Measurements from ENCODE around the gene NLK. TPM values are rescaled to one million over a fixed set of nuclear protein-coding genes. Genes with fewer than 3 reads are reported as not detected.
A peak's percentile ranks its signal among the peaks of the same experiment; 100 is the strongest.

Gene NLK
- total and polyA plus RNA-seq, 5 donors from 2014 or later, result 1.7 to 16.0 (median 1.9) TPM

DNA sequence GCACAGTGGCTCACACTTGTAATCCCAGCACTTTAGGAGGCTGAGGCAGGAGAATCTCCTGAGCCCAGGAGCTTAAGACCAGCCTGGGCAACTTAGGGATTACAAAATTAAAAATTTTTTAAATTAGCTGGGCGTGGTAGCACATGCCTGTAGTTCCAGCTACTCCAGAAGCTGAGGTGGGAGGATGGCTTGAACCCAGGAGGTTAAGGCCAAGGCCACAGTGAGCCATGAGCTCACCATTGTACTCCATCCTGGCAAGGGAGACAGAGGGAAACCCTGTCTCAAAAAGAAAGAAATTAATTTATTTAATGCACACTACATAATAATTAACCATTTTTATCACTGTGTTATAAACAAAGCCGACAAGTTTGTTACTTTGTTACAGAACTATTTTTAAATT is 145.5 kb downstream of the NLK start:
- Histone ChIP-seq H3K4me1 (ENCODE audit: control insufficient read depth, insufficient read depth, low read length, poor library complexity, severe bottlenecking) (no peaks in the 10 kb centered on the region), H3K9me3 (ENCODE audit: control insufficient read depth in 2 of 2, low read length in 2 of 2) (no peaks in the 10 kb centered on the region), H3K27ac (ENCODE audit: insufficient read depth, low read length, poor library complexity, severe bottlenecking) (no peak overlapping the region), H3K27me3 (ENCODE audit: control insufficient read depth, insufficient read depth, low read length) (no peaks in the 10 kb centered on the region), H3K36me3 (ENCODE audit: control insufficient read depth, insufficient read depth, low read length) (peaks cover 20% of the 10 kb centered on the region), H3K4me3 (ENCODE audit: low read depth, low read length) (no peak overlapping the region)
- peaks cover 0 to 4% (median 1%) of the 10 kb centered on the region in 4 donors for H3K4me1 Mint-ChIP-seq
- peaks cover 46% of the 10 kb centered on the region for H3K36me3 Mint-ChIP-seq
- no peaks in the 10 kb centered on the region for H3K9me3 Mint-ChIP-seq
- no peaks in the 10 kb centered on the region for H3K27me3 Mint-ChIP-seq
- H3K4me3 Mint-ChIP-seq, result no peak overlapping the region
- DNase-seq (no peak), ATAC-seq (ENCODE audit: low read depth in 2 of 2) (no peak)
- H3K27ac Mint-ChIP-seq, result no peak overlapping the region

DNA sequence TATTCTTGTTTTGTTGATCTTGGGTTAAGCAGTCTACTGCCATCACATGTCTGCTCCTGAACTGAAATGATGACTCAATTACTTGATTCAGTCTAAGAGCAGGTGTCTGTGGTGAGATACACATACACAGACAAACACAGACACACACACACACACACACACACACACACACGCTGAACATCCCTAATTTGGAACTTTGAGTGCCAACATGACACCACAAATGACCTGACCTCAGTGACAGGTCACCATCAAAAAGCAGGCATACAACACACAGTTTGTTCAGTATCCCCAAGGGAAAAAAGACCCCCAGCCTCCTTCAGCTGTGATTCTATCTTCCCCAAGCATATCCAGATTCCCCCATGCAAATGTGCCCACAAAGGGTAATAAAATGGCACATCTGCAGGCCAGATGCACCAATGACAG is 146.4 kb downstream of the NLK start:
- Mint-ChIP-seq H3K27ac (peak overlapping the region in 1 of 3 donors; percentile 34), H3K36me3 (peaks cover 49% of the 10 kb centered on the region), H3K27me3 (no peaks in the 10 kb centered on the region), H3K4me3 (no peak overlapping the region), H3K9me3 (no peaks in the 10 kb centered on the region), H3K4me1 (peaks cover 0 to 6% (median 2%) of the 10 kb centered on the region in 4 donors)
- H3K36me3 ChIP-seq (ENCODE audit: control insufficient read depth, insufficient read depth, low read length), result peaks cover 23% of the 10 kb centered on the region
- no peak for DNase-seq
- no peak for ATAC-seq (ENCODE audit: low read depth in 2 of 2)
- no peak overlapping the region for H3K27ac ChIP-seq (ENCODE audit: insufficient read depth, low read length, poor library complexity, severe bottlenecking)
- no peaks in the 10 kb centered on the region for H3K27me3 ChIP-seq (ENCODE audit: control insufficient read depth, insufficient read depth, low read length)
- H3K4me1 ChIP-seq (ENCODE audit: control insufficient read depth, insufficient read depth, low read length, poor library complexity, severe bottlenecking), result no peaks in the 10 kb centered on the region
- H3K4me3 ChIP-seq (ENCODE audit: low read depth, low read length), result no peak overlapping the region
- no peaks in the 10 kb centered on the region for H3K9me3 ChIP-seq (ENCODE audit: control insufficient read depth in 2 of 2, low read length in 2 of 2)

DNA sequence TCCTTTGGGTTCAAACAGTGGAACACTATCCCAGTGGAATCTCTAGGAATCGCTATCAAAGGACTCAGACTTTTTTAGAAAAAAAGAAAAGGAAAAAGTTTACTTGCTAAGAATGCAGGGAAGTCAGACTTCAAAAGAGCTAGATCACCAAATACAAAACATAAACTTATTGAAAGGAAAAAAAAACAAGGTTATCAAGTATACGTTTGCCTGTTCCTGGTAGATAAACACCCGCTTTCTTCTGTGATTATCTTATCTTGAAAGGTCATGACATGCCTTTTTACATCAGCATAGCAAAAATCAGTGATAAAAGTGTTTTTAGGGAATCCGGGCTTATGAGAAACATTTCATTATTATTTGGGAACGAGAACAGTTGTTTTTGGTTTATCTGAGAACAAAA is 147.2 kb downstream of the NLK start:
- Histone ChIP-seq H3K4me3 (ENCODE audit: low read depth, low read length) (no peak overlapping the region), H3K27me3 (ENCODE audit: control insufficient read depth, insufficient read depth, low read length) (no peaks in the 10 kb centered on the region), H3K36me3 (ENCODE audit: control insufficient read depth, insufficient read depth, low read length) (peaks cover 26% of the 10 kb centered on the region), H3K27ac (ENCODE audit: insufficient read depth, low read length, poor library complexity, severe bottlenecking) (no peak overlapping the region), H3K9me3 (ENCODE audit: control insufficient read depth in 2 of 2, low read length in 2 of 2) (no peaks in the 10 kb centered on the region), H3K4me1 (ENCODE audit: control insufficient read depth, insufficient read depth, low read length, poor library complexity, severe bottlenecking) (no peaks in the 10 kb centered on the region)
- ATAC-seq (ENCODE audit: low read depth in 2 of 2) (no peak), DNase-seq (no peak)
- Mint-ChIP-seq H3K4me1 (peaks cover 0 to 6% (median 3%) of the 10 kb centered on the region in 4 donors), H3K27ac (no peak overlapping the region), H3K36me3 (peaks cover 49% of the 10 kb centered on the region), H3K27me3 (no peaks in the 10 kb centered on the region), H3K4me3 (no peak overlapping the region), H3K9me3 (no peaks in the 10 kb centered on the region)

DNA sequence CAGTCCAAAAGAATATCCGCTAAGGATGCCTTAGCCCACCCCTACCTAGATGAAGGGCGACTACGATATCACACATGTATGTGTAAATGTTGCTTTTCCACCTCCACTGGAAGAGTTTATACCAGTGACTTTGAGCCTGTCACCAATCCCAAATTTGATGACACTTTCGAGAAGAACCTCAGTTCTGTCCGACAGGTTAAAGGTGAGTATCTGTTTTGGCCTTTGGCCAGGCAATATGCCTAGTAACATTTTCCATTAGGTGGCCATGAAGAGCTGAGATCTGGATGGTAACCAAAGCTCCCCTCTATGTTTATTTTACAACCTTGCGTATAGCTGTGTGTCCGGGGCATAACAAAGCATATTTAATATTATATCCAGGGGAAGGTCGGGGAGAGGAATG is 148.5 kb downstream of the NLK start:
- H3K9me3 ChIP-seq (ENCODE audit: control insufficient read depth in 2 of 2, low read length in 2 of 2), result no peaks in the 10 kb centered on the region
- no peaks in the 10 kb centered on the region for H3K27me3 Mint-ChIP-seq
- no peak overlapping the region for H3K27ac Mint-ChIP-seq
- H3K4me1 Mint-ChIP-seq, result peaks cover 0 to 6% (median 3%) of the 10 kb centered on the region in 4 donors
- H3K27me3 ChIP-seq (ENCODE audit: control insufficient read depth, insufficient read depth, low read length), result no peaks in the 10 kb centered on the region
- no peak for ATAC-seq (ENCODE audit: low read depth in 2 of 2)
- no peak overlapping the region for H3K4me3 ChIP-seq (ENCODE audit: low read depth, low read length)
- no peaks in the 10 kb centered on the region for H3K9me3 Mint-ChIP-seq
- H3K4me3 Mint-ChIP-seq, result no peak overlapping the region
- peaks cover 39% of the 10 kb centered on the region for H3K36me3 Mint-ChIP-seq
- no peak for DNase-seq
- H3K36me3 ChIP-seq (ENCODE audit: control insufficient read depth, insufficient read depth, low read length), result peaks cover 15% of the 10 kb centered on the region
- no peak overlapping the region for H3K27ac ChIP-seq (ENCODE audit: insufficient read depth, low read length, poor library complexity, severe bottlenecking)
- no peaks in the 10 kb centered on the region for H3K4me1 ChIP-seq (ENCODE audit: control insufficient read depth, insufficient read depth, low read length, poor library complexity, severe bottlenecking)

DNA sequence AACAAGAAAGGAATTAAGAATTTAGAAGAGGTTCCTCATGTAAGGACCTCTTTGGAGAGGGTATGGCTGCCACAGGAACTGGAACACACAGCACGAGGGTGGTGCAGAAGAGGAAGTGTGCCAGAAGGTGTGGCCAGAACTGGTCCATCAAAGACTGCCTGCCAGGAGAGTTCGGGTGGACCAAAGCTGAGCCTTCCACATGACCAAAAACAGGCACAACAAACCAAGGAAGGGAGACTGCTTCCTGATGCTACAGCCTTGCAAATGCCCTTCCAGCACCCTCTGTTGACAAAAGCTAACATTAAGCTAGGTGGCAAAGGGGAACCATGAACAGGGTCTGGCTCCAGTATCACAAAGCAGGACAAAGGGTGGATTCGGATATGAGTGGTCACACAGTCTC is 150.8 kb downstream of the NLK start:
- Mint-ChIP-seq H3K4me3 (no peak overlapping the region), H3K36me3 (peaks cover 36% of the 10 kb centered on the region), H3K27ac (no peak overlapping the region), H3K9me3 (no peaks in the 10 kb centered on the region), H3K27me3 (no peaks in the 10 kb centered on the region), H3K4me1 (peaks cover 0 to 13% (median 3%) of the 10 kb centered on the region in 4 donors)
- no peak for ATAC-seq (ENCODE audit: low read depth in 2 of 2)
- Histone ChIP-seq H3K36me3 (ENCODE audit: control insufficient read depth, insufficient read depth, low read length) (peaks cover 14% of the 10 kb centered on the region), H3K9me3 (ENCODE audit: control insufficient read depth in 2 of 2, low read length in 2 of 2) (no peaks in the 10 kb centered on the region), H3K27me3 (ENCODE audit: control insufficient read depth, insufficient read depth, low read length) (no peaks in the 10 kb centered on the region), H3K27ac (ENCODE audit: insufficient read depth, low read length, poor library complexity, severe bottlenecking) (no peak overlapping the region), H3K4me3 (ENCODE audit: low read depth, low read length) (no peak overlapping the region), H3K4me1 (ENCODE audit: control insufficient read depth, insufficient read depth, low read length, poor library complexity, severe bottlenecking) (no peaks in the 10 kb centered on the region)
- no peak for DNase-seq

DNA sequence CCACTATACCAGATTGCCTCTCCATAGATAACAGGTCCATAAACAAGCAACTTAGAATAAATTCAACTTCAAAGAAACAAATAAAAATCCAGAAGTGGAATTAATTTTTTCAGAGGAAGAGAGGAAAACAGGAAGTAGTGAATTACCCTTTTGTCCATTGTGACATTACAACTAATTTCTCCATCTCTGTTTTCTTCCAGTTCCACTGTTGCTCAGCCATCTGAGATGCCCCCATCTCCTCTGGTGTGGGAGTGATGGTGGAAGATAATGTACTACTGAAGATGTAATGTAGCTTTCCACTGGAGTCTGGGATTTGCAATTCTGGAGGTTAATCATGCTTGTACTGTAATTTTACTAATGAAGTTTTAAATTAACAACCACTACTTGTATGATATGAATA is 151.9 kb downstream of the NLK start:
- peaks cover 0 to 17% (median 3%) of the 10 kb centered on the region in 4 donors for H3K4me1 Mint-ChIP-seq
- no peak overlapping the region for H3K4me3 Mint-ChIP-seq
- Histone ChIP-seq H3K9me3 (ENCODE audit: control insufficient read depth in 2 of 2, low read length in 2 of 2) (no peaks in the 10 kb centered on the region), H3K27ac (ENCODE audit: insufficient read depth, low read length, poor library complexity, severe bottlenecking) (no peak overlapping the region), H3K27me3 (ENCODE audit: control insufficient read depth, insufficient read depth, low read length) (no peaks in the 10 kb centered on the region), H3K4me1 (ENCODE audit: control insufficient read depth, insufficient read depth, low read length, poor library complexity, severe bottlenecking) (no peaks in the 10 kb centered on the region), H3K4me3 (ENCODE audit: low read depth, low read length) (no peak overlapping the region), H3K36me3 (ENCODE audit: control insufficient read depth, insufficient read depth, low read length) (peaks cover 14% of the 10 kb centered on the region)
- peaks cover 34% of the 10 kb centered on the region for H3K36me3 Mint-ChIP-seq
- DNase-seq (no peak), ATAC-seq (ENCODE audit: low read depth in 2 of 2) (no peak)
- H3K9me3 Mint-ChIP-seq, result no peaks in the 10 kb centered on the region
- H3K27ac Mint-ChIP-seq, result no peak overlapping the region
- no peaks in the 10 kb centered on the region for H3K27me3 Mint-ChIP-seq

DNA sequence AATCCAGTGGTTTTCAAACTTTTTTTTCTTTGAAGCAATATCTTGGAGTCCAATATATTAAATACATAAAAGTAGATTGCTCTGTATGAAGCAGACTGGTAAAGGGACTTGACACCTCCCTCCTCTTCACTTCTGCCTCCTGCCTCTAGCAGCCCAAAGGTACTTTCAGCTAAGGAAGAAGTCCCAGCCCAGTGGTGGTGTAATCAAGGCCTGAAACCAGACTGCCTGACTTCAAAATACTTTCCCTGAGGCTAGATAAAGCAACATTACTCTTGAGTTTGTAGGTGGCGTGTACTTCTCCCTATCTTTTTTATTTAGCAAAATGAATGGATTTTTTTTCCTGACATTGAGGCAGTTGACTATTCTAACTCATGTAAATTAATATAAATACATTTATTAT is 154.2 kb downstream of the NLK start:
- Mint-ChIP-seq H3K36me3 (peaks cover 30% of the 10 kb centered on the region), H3K9me3 (no peaks in the 10 kb centered on the region), H3K27ac (peak overlapping the region in 1 of 3 donors; percentile 82), H3K27me3 (no peaks in the 10 kb centered on the region), H3K4me1 (peaks cover 0 to 17% (median 3%) of the 10 kb centered on the region in 4 donors), H3K4me3 (no peak overlapping the region)
- H3K4me3 ChIP-seq (ENCODE audit: low read depth, low read length), result no peak overlapping the region
- H3K27ac ChIP-seq (ENCODE audit: insufficient read depth, low read length, poor library complexity, severe bottlenecking), result no peak overlapping the region
- H3K36me3 ChIP-seq (ENCODE audit: control insufficient read depth, insufficient read depth, low read length), result peaks cover 14% of the 10 kb centered on the region
- ATAC-seq (ENCODE audit: low read depth in 2 of 2) (no peak), DNase-seq (no peak)
- H3K4me1 ChIP-seq (ENCODE audit: control insufficient read depth, insufficient read depth, low read length, poor library complexity, severe bottlenecking), result no peaks in the 10 kb centered on the region
- H3K9me3 ChIP-seq (ENCODE audit: control insufficient read depth in 2 of 2, low read length in 2 of 2), result no peaks in the 10 kb centered on the region
- H3K27me3 ChIP-seq (ENCODE audit: control insufficient read depth, insufficient read depth, low read length), result no peaks in the 10 kb centered on the region

DNA sequence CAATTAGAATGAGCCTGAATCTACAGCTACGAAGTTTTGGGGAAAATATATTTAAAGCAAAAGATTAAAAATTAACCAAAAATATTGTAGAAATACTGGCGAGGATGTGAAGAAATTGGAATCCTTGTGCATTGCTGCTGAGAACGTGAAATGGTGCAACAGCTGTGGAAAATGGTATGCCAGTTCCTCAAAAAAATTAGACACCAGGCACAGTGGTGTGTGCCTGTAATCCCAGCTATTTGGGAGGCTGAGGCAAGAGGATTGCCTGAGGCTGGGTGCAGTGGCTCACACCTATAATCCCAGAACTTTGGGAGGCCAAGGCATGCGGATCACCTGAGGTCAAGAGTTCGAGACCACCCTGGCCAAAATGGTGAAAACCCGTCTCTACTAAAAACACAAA is 156.6 kb downstream of the NLK start:
- DNase-seq, result no peak

More for the DNA sequence above, 156.6 kb downstream of the NLK start:
- H3K9me3 ChIP-seq (ENCODE audit: control insufficient read depth in 2 of 2, low read length in 2 of 2), result no peaks in the 10 kb centered on the region
- no peak overlapping the region for H3K4me3 ChIP-seq (ENCODE audit: low read depth, low read length)
- peaks cover 14% of the 10 kb centered on the region for H3K36me3 Mint-ChIP-seq
- no peak overlapping the region for H3K27ac ChIP-seq (ENCODE audit: insufficient read depth, low read length, poor library complexity, severe bottlenecking)
- H3K9me3 Mint-ChIP-seq, result no peaks in the 10 kb centered on the region
- H3K4me1 Mint-ChIP-seq, result peaks cover 0 to 11% (median under 1%) of the 10 kb centered on the region in 4 donors
- H3K36me3 ChIP-seq (ENCODE audit: control insufficient read depth, insufficient read depth, low read length), result peaks cover 9% of the 10 kb centered on the region
- peaks cover under 1% of the 10 kb centered on the region for H3K27me3 ChIP-seq (ENCODE audit: control insufficient read depth, insufficient read depth, low read length)
- H3K27me3 Mint-ChIP-seq, result no peaks in the 10 kb centered on the region
- H3K27ac Mint-ChIP-seq, result no peak overlapping the region
- no peak overlapping the region for H3K4me3 Mint-ChIP-seq
- no peak for ATAC-seq (ENCODE audit: low read depth in 2 of 2)
- H3K4me1 ChIP-seq (ENCODE audit: control insufficient read depth, insufficient read depth, low read length, poor library complexity, severe bottlenecking), result no peaks in the 10 kb centered on the region
